ENCODE measurements around the gene PHLDB2.

Gene PHLDB2

DNA sequence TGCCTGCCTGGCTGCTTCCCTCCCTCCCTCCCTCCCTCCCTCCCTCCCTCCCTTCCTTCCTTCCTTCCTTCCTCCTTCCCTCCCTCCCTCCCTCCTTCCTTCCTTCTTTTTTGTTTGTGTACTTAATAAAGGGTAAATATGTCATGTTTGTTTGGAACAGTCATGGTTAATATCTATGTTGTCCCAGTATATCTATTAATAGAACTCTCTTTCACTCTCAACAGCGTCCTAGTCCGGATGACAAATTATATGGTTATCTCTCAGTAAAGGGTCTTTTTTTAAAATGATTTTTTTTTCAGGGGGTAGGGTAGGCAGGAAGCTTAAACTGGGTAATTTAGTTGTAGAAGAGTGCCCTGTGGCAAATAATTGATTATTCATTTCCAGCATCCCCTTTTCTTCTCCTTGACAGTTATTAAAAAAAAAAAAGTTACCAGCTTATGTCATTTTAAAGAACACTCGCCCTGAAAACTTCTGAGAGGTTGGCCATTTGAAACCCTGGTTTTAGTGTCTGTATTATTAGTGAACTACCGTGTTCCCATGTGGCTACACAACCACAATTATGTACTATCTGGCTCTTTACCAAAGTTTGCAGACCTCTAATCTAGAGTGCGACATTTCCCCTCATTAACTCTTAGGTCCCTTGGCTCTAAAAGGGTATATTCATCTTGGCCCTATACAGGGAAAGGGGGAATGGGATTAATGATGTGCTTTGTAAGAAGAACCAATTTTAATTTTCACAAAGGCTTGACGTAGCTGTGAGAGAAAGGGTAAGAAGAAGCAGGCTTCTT is 153.3 kb downstream of the PHLDB2 start:
- TF ChIP-seq, protein P1, sequence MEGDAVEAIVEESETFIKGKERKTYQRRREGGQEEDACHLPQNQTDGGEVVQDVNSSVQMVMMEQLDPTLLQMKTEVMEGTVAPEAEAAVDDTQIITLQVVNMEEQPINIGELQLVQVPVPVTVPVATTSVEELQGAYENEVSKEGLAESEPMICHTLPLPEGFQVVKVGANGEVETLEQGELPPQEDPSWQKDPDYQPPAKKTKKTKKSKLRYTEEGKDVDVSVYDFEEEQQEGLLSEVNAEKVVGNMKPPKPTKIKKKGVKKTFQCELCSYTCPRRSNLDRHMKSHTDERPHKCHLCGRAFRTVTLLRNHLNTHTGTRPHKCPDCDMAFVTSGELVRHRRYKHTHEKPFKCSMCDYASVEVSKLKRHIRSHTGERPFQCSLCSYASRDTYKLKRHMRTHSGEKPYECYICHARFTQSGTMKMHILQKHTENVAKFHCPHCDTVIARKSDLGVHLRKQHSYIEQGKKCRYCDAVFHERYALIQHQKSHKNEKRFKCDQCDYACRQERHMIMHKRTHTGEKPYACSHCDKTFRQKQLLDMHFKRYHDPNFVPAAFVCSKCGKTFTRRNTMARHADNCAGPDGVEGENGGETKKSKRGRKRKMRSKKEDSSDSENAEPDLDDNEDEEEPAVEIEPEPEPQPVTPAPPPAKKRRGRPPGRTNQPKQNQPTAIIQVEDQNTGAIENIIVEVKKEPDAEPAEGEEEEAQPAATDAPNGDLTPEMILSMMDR (IDR thresholded peaks at IDR 0.05; ENCODE audit: low read depth, low read length) = no peak
- DNase-seq (ENCODE audit: extremely low read depth, low read depth) = no peak

DNA sequence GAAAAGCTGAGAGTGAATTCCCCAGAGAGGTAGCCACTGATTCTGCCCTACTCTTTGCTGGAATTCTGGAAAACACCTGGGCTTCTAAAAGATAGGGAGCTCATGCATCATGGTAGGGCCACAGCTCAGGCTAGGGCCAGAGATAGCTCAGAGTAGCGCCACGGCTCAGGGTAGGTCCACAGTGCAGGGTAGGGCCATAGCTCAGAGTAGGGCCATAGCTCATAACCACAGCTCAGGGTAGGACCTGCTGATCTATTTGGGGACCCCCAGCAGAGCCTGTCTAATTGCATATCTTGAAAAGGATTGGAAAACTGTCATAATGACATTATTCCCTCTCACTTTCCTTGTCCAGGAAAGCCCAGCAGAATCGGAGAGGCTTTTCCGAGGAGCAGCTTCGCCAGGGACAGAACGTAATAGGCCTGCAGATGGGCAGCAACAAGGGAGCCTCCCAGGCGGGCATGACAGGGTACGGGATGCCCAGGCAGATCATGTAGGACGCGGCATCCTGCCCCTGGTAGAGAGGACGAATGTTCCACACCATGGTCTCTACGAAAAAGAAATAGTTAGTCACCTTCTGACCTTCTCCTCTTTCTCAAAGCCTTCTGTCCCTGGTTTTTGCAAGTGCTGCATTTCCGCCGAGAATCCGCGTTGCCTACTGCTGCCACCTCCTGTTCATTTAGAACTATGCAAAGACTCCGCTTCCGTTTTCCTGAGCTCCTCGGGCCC is 154.2 kb downstream of the PHLDB2 start:
- DNase-seq (ENCODE audit: extremely low read depth, low read depth) = peak; percentile 41
- TF ChIP-seq, protein P1 (IDR thresholded peaks at IDR 0.05; ENCODE audit: low read depth, low read length) = peak; percentile 76

DNA sequence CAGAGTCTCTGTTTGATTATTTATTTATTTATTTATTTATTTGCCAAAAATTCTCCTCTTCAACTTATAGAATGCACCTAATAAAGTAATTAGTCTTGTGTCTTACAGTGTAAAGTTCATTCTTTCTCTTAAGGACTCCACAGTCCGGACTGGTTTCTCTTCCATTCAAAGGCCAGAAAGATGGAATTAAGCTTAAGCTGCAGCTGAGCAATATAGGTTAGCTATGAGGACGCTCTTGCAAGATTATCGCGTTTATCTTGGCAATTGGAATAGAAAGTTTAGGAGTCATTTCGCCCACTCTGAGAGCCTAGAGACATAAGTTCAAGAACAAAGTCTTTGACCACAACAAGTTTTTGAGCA is 154.7 kb downstream of the PHLDB2 start:
- TF ChIP-seq, protein P1 (IDR thresholded peaks at IDR 0.05; ENCODE audit: low read depth, low read length) = no peak
- no peak for DNase-seq (ENCODE audit: extremely low read depth, low read depth)

DNA sequence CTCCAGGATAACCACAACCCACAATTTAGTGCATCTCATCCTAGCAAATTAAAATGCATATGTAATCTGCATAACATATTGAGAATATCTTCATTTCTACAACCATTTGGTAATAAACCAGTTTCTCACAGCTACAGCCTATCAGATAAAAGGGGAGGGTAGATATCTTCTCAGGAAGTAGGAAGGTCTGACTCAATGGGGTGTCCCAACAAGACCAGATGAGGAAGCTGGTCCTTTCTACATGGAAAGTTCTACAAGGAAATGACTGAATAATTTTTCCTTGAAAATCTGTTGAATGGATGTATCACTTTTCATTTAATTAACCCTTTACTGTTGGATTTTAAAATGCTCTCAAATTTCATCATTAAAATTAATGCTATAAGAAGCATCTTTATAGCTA is 158.0 kb downstream of the PHLDB2 start:
- TF ChIP-seq, protein P1 (IDR thresholded peaks at IDR 0.05; ENCODE audit: low read depth, low read length) = no peak
- DNase-seq (ENCODE audit: extremely low read depth, low read depth) = no peak

DNA sequence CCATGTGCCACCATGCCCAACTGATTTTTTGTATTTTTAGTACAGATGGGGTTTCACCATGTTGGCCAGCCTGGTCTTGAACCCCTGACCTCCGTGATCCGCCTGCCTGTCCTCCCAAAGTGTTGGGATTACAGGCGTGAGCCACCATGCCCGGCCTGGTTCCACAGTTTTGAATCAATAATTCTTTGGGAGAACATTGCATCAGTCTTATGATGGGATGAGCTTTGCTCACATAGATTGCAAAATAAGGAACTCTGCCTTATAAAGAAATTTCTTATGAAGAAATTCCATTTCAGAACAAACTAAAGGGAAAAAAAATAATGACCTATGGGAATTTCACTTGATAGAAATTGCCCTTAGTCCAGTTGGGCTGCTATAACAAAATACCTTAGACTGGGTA is 159.6 kb downstream of the PHLDB2 start:
- TF ChIP-seq, protein P1 (IDR thresholded peaks at IDR 0.05; ENCODE audit: low read depth, low read length) = no peak
- DNase-seq (ENCODE audit: extremely low read depth, low read depth) = no peak

DNA sequence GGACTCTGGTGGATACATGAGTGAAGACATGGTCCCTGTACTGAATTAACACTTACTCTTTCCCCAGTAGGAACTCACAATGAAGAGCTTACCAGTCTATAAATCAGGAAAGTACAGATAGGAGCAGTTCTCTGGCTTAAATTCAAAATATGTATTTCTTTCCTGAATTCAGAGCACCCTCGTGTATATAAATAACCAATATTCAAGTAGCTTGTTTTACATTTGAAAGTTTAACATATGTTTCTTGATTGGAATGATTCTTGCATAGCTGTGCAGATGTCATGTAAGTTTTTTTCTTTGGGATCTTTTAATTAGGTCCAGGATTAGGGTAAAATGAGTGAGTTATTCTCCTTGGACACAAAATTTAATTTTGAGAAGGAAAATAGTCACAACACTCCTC is 160.7 kb downstream of the PHLDB2 start:
- no peak for DNase-seq (ENCODE audit: extremely low read depth, low read depth)
- TF ChIP-seq, protein P1 (IDR thresholded peaks at IDR 0.05; ENCODE audit: low read depth, low read length) = no peak

DNA sequence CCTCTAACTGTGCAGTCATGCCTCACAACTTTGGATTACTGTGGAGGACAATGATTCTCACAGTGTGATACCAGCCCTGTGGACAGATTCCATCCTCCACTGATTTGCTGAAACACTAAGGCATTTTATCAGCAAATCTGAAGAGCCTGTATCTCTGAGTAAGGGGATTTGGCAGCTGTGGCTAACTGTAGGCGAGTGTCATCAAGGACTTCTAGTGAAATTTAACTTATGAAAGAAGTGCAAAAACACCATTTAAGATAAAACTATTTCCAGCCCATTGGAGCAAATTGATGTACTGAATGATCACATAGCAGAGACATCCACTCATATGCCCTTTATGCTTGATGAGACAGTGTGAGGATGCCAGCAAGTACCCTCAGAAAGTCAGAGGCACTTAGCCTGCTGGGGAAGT is 161.6 kb downstream of the PHLDB2 start:
- DNase-seq (ENCODE audit: extremely low read depth, low read depth) = no peak
- TF ChIP-seq, protein P1 (IDR thresholded peaks at IDR 0.05; ENCODE audit: low read depth, low read length) = no peak
